ENCODE results near the gene REELD1.

- TF ChIP-seq CTCF (IDR thresholded peaks at IDR 0.05; ENCODE audit: insufficient read depth, low read depth, low read length) (no peak), EZH2 (IDR thresholded peaks at IDR 0.05; ENCODE audit: insufficient read depth, low read length) (no peak)
Observed at GRCh38 chr4:146236216-146236615, 21.9 kb downstream of the REELD1 start.

All from astrocyte (in vitro differentiated cells and primary cell).